H1 (cell line): ENCODE measurements around the gene OLR1. TPM values are rescaled to one million over a fixed set of nuclear protein-coding genes. Genes with fewer than 3 reads are reported as not detected.

Experiments used
- CTCF ChIA-PET: fragments of 300-600 bp; sonication (Branson Sonifier 250); formaldehyde crosslinking; loops from one replicate; lab custom pipeline; 2021; ENCODE audit not compliant: partially characterized antibody; lab: Charles Lee
- POLR2A ChIA-PET: fragments of 300-600 bp; sonication (Branson Sonifier 250); formaldehyde crosslinking; loops from one replicate; lab custom pipeline; 2021; ENCODE audit warnings: inconsistent platforms; ENCODE audit not compliant: partially characterized antibody; lab: Charles Lee
- DNase-seq, 2 experiments: peaks; one replicate each; pipeline versions ENCODE4 v3.0.0 to v3.0.0-alpha.2; 2010 to 2022; ENCODE audit warnings: low spot score in 2 of 2, low read depth in 1 of 2, mixed read lengths in 1 of 2
- FAIRE-seq: peaks from 2 replicates; lab custom pipeline; 2011; peaks lifted over from hg19 to GRCh38; lab: Jason Lieb, UNC
- H2AFZ ChIP-seq: 2 replicates; pipeline ENCODE4 v1.8.1; 2012; ENCODE audit warnings: low read length, inconsistent platforms
- H2AK5ac ChIP-seq: 2 replicates; pipeline ENCODE4 v1.6.1; 2013; ENCODE audit warnings: low read depth, low read length
- H2BK120ac ChIP-seq: replicated peaks from 2 replicates; pipeline ENCODE3; 2013; ENCODE audit warnings: low read depth, low read length, inconsistent platforms
- H2BK12ac ChIP-seq: 2 replicates; pipeline ENCODE4 v1.6.1; 2013; ENCODE audit warnings: low read depth, low read length
- H2BK15ac ChIP-seq: 2 replicates; pipeline ENCODE4 v1.6.1; 2013; ENCODE audit warnings: low read length
- H2BK20ac ChIP-seq: 2 replicates; pipeline ENCODE4 v1.6.1; 2013; ENCODE audit warnings: low read length
- H2BK5ac ChIP-seq: 2 replicates; pipeline ENCODE4 v1.6.1; 2013; ENCODE audit warnings: low read depth, low read length
- H3K14ac ChIP-seq: 2 replicates; pipeline ENCODE4 v1.6.1; 2013; ENCODE audit warnings: inconsistent platforms; ENCODE audit not compliant: insufficient read length
- H3K18ac ChIP-seq: 2 replicates; pipeline ENCODE4 v1.6.1; 2013; ENCODE audit warnings: low read length; ENCODE audit errors: extremely low read depth
- H3K23ac ChIP-seq: 2 replicates; pipeline ENCODE4 v1.6.1; 2013; ENCODE audit warnings: inconsistent platforms; ENCODE audit not compliant: insufficient read length
- H3K23me2 ChIP-seq: 2 replicates; pipeline ENCODE4 v1.6.1; 2013; ENCODE audit warnings: low read depth, low read length
- H3K27ac ChIP-seq: 2 replicates; pipeline ENCODE4 v1.6.1; 2011; ENCODE audit warnings: low read depth, low read length, inconsistent platforms
- H3K27me3 ChIP-seq, 4 experiments: replicated peaks in 1 of 4; 1 replicate in 1 of 4; 2 replicates in 3 of 4; pipeline versions ENCODE4 v1.6.1 to v1.8.1; 2011 to 2013; ENCODE audit warnings: low read length in 3 of 4, mild to moderate bottlenecking in 3 of 4, inconsistent platforms in 2 of 4, mixed read lengths in 2 of 4, moderate library complexity in 1 of 4; ENCODE audit not compliant: control insufficient read depth in 3 of 4, insufficient read depth in 3 of 4; ENCODE audit errors: extremely low read depth in 1 of 4
- H3K36me3 ChIP-seq, 4 experiments: 2 replicates each; pipeline versions ENCODE4 v1.6.1 to v1.8.1; 2011 to 2013; ENCODE audit warnings: mild to moderate bottlenecking in 4 of 4, low read length in 3 of 4, moderate library complexity in 2 of 4, control low read depth in 1 of 4, inconsistent platforms in 1 of 4; ENCODE audit not compliant: insufficient read depth in 4 of 4, control insufficient read depth in 2 of 4
- H3K4ac ChIP-seq: replicated peaks from 2 replicates; pipeline ENCODE3; 2013; ENCODE audit warnings: low read length, low read depth, mixed read lengths, inconsistent platforms; ENCODE audit not compliant: insufficient read length
- H3K4me1 ChIP-seq, 4 experiments: replicated peaks in 1 of 4; 1 replicate in 1 of 4; 2 replicates in 3 of 4; pipeline versions ENCODE4 v1.6.1 to v1.8.1; 2011 to 2013; ENCODE audit warnings: low read length in 3 of 4, inconsistent platforms in 2 of 4, mixed read lengths in 1 of 4; ENCODE audit not compliant: insufficient read depth in 4 of 4, control insufficient read depth in 3 of 4
- H3K4me2 ChIP-seq, 2 experiments: 2 replicates each; pipeline versions ENCODE4 v1.6.1 to v1.8.1; 2011 to 2013; ENCODE audit warnings: low read depth in 2 of 2, low read length in 2 of 2, control low read depth in 1 of 2, inconsistent platforms in 1 of 2, mild to moderate bottlenecking in 1 of 2; ENCODE audit not compliant: insufficient read depth in 1 of 2
- H3K4me3 ChIP-seq, 4 experiments: fragments of 200-600, 300-600 bp in 1 of 4; sonication (generic), shearing (Covaris generic), sonication (Bioruptor Twin) in 1 of 4; 2 replicates each; pipeline versions ENCODE4 v1.5.1 to v1.8.1; 2011 to 2016; ENCODE audit warnings: low read length in 4 of 4, low read depth in 3 of 4, control low read depth in 2 of 4, inconsistent platforms in 2 of 4, mild to moderate bottlenecking in 2 of 4, mixed read lengths in 1 of 4, moderate library complexity in 1 of 4; ENCODE audit not compliant: insufficient read depth in 2 of 4; ENCODE audit errors: extremely low read depth in 1 of 4
- H3K56ac ChIP-seq: replicated peaks from 2 replicates; pipeline ENCODE3; 2013; ENCODE audit warnings: low read depth, mild to moderate bottlenecking, mixed read lengths, low read length, inconsistent platforms; ENCODE audit not compliant: insufficient read length
- H3K79me1 ChIP-seq: 2 replicates; pipeline ENCODE4 v1.6.1; 2013; ENCODE audit warnings: low read depth, low read length, control low read depth
- H3K79me2 ChIP-seq, 2 experiments: 2 replicates each; pipeline versions ENCODE4 v1.6.1 to v1.8.1; 2012 to 2013; ENCODE audit warnings: low read length in 2 of 2, mild to moderate bottlenecking in 2 of 2, inconsistent platforms in 1 of 2; ENCODE audit not compliant: insufficient read depth in 2 of 2, control insufficient read depth in 1 of 2
- H3K9ac ChIP-seq, 4 experiments: replicated peaks in 1 of 4; 1 replicate in 1 of 4; 2 replicates in 3 of 4; pipeline versions ENCODE4 v1.6.1 to v1.8.1; 2011 to 2013; ENCODE audit warnings: low read depth in 3 of 4, low read length in 3 of 4, control low read depth in 2 of 4, mild to moderate bottlenecking in 2 of 4, moderate library complexity in 2 of 4, inconsistent platforms in 1 of 4; ENCODE audit errors: extremely low read depth in 1 of 4
- H3K9me3 ChIP-seq, 2 experiments: 2 replicates each; pipeline versions ENCODE4 v1.6.1 to v1.8.1; 2012 to 2013; ENCODE audit warnings: mild to moderate bottlenecking in 2 of 2, moderate library complexity in 2 of 2, control low read depth in 1 of 2, inconsistent platforms in 1 of 2, low read depth in 1 of 2, low read length in 1 of 2, mixed read lengths in 1 of 2; ENCODE audit not compliant: insufficient read depth in 2 of 2
- H4K20me1 ChIP-seq, 2 experiments: replicated peaks in 1 of 2; 2 replicates each; pipeline versions ENCODE3 to v1.8.1; 2011 to 2013; ENCODE audit warnings: inconsistent platforms in 2 of 2, low read length in 2 of 2, mild to moderate bottlenecking in 1 of 2; ENCODE audit not compliant: insufficient read depth in 2 of 2, control insufficient read depth in 1 of 2
- H4K5ac ChIP-seq: 2 replicates; pipeline ENCODE4 v1.6.1; 2013; ENCODE audit warnings: low read length, low read depth, mixed read lengths, inconsistent platforms; ENCODE audit not compliant: insufficient read length
- H4K8ac ChIP-seq: 2 replicates; pipeline ENCODE4 v1.8.0; 2013; ENCODE audit warnings: mild to moderate bottlenecking, moderate library complexity, low read length, inconsistent platforms; ENCODE audit not compliant: insufficient read depth; ENCODE audit errors: extremely low read depth
- H4K91ac ChIP-seq: replicated peaks from 2 replicates; pipeline ENCODE3; 2013; ENCODE audit warnings: low read length, mixed read lengths, inconsistent platforms; ENCODE audit not compliant: insufficient read length
- BACH1 ChIP-seq: IDR thresholded peaks from 2 replicates; pipeline ENCODE4 v1.6.1; 2012; ENCODE audit warnings: low read length, improper control_type of control experiment
- FOSL1 ChIP-seq: IDR thresholded peaks from 2 replicates; pipeline ENCODE4 v1.6.1; 2011; ENCODE audit warnings: mild to moderate bottlenecking, low read depth, low read length, moderate library complexity; ENCODE audit not compliant: insufficient read depth
- JUND ChIP-seq: IDR thresholded peaks from 2 replicates; pipeline ENCODE4 v1.6.1; 2011; ENCODE audit warnings: mild to moderate bottlenecking, improper control_type of control experiment, low read length
- KDM5A ChIP-seq: fragments of 200-600 bp; IDR thresholded peaks from 2 replicates; pipeline ENCODE4 v1.7.1; 2012; ENCODE audit warnings: mild to moderate bottlenecking, low read length, inconsistent platforms, mixed read lengths
- POU5F1 ChIP-seq: IDR thresholded peaks from 2 replicates; pipeline ENCODE4 v1.6.1; 2011; ENCODE audit warnings: low read depth, mild to moderate bottlenecking, low read length, moderate library complexity
- SIN3A ChIP-seq, 2 experiments: IDR thresholded peaks in 1 of 2; conservative IDR thresholded peaks in 1 of 2; 2 replicates each; pipeline ENCODE4 v1.6.1; 2011 to 2012; ENCODE audit warnings: low read length in 2 of 2, improper control_type of control experiment in 1 of 2, low read depth in 1 of 2, mild to moderate bottlenecking in 1 of 2
- SIX5 ChIP-seq: IDR thresholded peaks from 2 replicates; pipeline ENCODE4 v1.6.1; 2011; ENCODE audit warnings: mild to moderate bottlenecking, low read depth, low read length
- TEAD4 ChIP-seq: IDR thresholded peaks from 2 replicates; pipeline ENCODE4 v1.6.1; 2012; ENCODE audit warnings: low read depth, low read length, inconsistent platforms, mixed read lengths
- WGBS, 2 experiments: shearing (Covaris generic) in 1 of 2; methylation state at CpG; one replicate each; pipeline versions ENCODE4 v1.1.6 to v1.1.7; 2013 to 2015; ENCODE audit warnings: low lambda C conversion rate in 2 of 2, mixed read lengths in 2 of 2, inconsistent platforms in 1 of 2, low coverage in 1 of 2, missing lambda C conversion rate in 1 of 2; ENCODE audit not compliant: insufficient replicate concordance in 2 of 2, insufficient coverage in 1 of 2, insufficient read length in 1 of 2; ENCODE audit errors: extremely low coverage in 1 of 2, missing lambda C conversion rate in 1 of 2; 5-methylcytosine and 5-hydroxymethylcytosine counted together
- polyA plus RNA-seq, 7 experiments: library from polyadenylated mRNA; depleted of rRNA in 3 of 7; stranded (reverse) in 5 of 7; unstranded in 2 of 7; fragments of >200 nt in 5 of 7; fragments of 200-250 nt in 2 of 7; gene quantifications; 1 replicate in 5 of 7; 2 replicates in 1 of 7; 4 replicates in 1 of 7; pipeline versions ENCODE4 v1.2.1 to v1.2.3, GENCODE V29; 2011 to 2013; ENCODE audit warnings: missing spikeins in 2 of 7, mixed read lengths in 2 of 7
- total RNA-seq: library from RNA; stranded (reverse); fragmentation: NEBNext Ultra II Directional; extraction: Animal tissue kit (Norgen Biotek cat#: 25700); gene quantifications from 2 replicates; pipeline ENCODE4 v1.2.1, GENCODE V29; 2021

OLR1 gene
- total and polyA plus RNA-seq, 2 of the 8 experiments (the other 6 are each of a cell fraction or from before 2014, with no cell fraction given), result not detected

DNA sequence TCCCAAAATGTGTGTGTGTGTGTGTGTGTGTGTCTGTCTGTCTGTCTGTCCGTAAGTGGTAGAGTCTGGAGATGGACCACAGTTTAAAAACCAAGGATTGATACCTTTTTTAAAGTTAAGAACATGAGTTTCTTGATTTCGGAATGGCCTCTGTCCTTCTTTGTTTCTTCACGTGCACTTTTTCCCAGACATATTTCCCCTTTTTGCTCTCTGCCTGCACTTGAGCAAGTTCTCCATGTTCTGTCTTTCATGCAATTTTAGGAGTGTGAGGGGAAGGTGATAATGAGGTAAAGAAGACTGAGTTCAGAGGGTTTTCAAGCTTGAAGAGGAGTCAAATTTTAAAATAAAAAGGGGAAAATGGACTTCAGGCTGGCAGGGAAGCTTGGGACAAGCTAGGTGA is 12.7 kb downstream of the OLR1 start:
- 71% methylated on average over 3 of the region's 3 CpGs; no CpG with 5 or more reads in 1 of the 2 experiments for WGBS, 2 experiments
- H2BK12ac ChIP-seq, result no peak overlapping the region
- CTCF ChIA-PET, result interaction anchor here (0.6 to 1.8 kb wide), 4 partner anchors 11 to 511 kb away, joined by 3 to 5 read pairs (median 4); no protein-coding TSS in a partner anchor

More for the DNA sequence above, 12.7 kb downstream of the OLR1 start:
- no peaks in the 10 kb centered on the region for H3K27me3 ChIP-seq
- no peak overlapping the region for H3K23ac ChIP-seq
- H3K79me1 ChIP-seq, result no peaks in the 10 kb centered on the region
- H2BK120ac ChIP-seq, result no peak overlapping the region
- H3K4me2 ChIP-seq, result no peak overlapping the region
- H3K56ac ChIP-seq, result no peak overlapping the region
- H4K91ac ChIP-seq, result no peak overlapping the region
- H2AK5ac ChIP-seq, result no peak overlapping the region
- no peak overlapping the region for H4K5ac ChIP-seq
- H3K14ac ChIP-seq, result no peak overlapping the region
- H2BK5ac ChIP-seq, result no peak overlapping the region
- H3K36me3 ChIP-seq, result no peaks in the 10 kb centered on the region
- H3K27ac ChIP-seq, result no peak overlapping the region
- H4K20me1 ChIP-seq, result no peaks in the 10 kb centered on the region
- H3K9ac ChIP-seq, result no peak overlapping the region
- no peak overlapping the region for H2BK20ac ChIP-seq
- H3K9me3 ChIP-seq, result no peaks in the 10 kb centered on the region
- POLR2A ChIA-PET, result interaction anchor here (0.6 kb wide), 1 partner anchor 12 kb away, joined by 3 read pairs; no protein-coding TSS in a partner anchor
- no peaks in the 10 kb centered on the region for H3K4me1 ChIP-seq
- no peaks in the 10 kb centered on the region for H3K23me2 ChIP-seq
- H2BK15ac ChIP-seq, result no peak overlapping the region
- DNase-seq (no peak), FAIRE-seq (no peak)
- TF ChIP-seq KDM5A, result no peak
- TF ChIP-seq JUND, result no peak
- no peak for TF ChIP-seq TEAD4
- TF ChIP-seq POU5F1, result no peak
- no peak for TF ChIP-seq FOSL1
- TF ChIP-seq BACH1, result no peak
- no peak for TF ChIP-seq SIX5
- no peak for TF ChIP-seq SIN3A (conservative IDR thresholded peaks at IDR 0.05 in 1 of 2, IDR thresholded peaks at IDR 0.05 in 1 of 2; ENCODE audit: low read depth in 1 of 2, low read length in 2 of 2)
- H2AFZ ChIP-seq, result no peak overlapping the region
- no peak overlapping the region for H3K18ac ChIP-seq
- H3K4ac ChIP-seq, result no peak overlapping the region
- no peaks in the 10 kb centered on the region for H3K79me2 ChIP-seq
- no peak overlapping the region for H3K4me3 ChIP-seq
- no peak overlapping the region for H4K8ac ChIP-seq
